HFFc6 (cell line): ENCODE measurements around the gene ZBTB48. TPM values are rescaled to one million over a fixed set of nuclear protein-coding genes. Genes with fewer than 3 reads are reported as not detected.

Source experiments
- DNase-seq: peaks from one replicate; pipeline ENCODE4 v3.0.0-alpha.2; 2018
- H3K27ac Mint-ChIP-seq: 2 replicates; pipeline ENCODE4 v1.8.0; 2020; ENCODE audit warnings: mild to moderate bottlenecking, mixed read lengths
- H3K27me3 Mint-ChIP-seq: 2 replicates; pipeline ENCODE4 v1.8.0; 2021; ENCODE audit warnings: mild to moderate bottlenecking, moderate library complexity, mixed read lengths; ENCODE audit not compliant: insufficient read depth
- H3K36me3 Mint-ChIP-seq: 2 replicates; pipeline ENCODE4 v1.8.0; 2021; ENCODE audit warnings: low read depth, mixed read lengths
- H3K4me1 Mint-ChIP-seq: 2 replicates; pipeline ENCODE4 v1.8.0; 2020; ENCODE audit warnings: low read depth, mixed read lengths
- H3K4me3 Mint-ChIP-seq: 2 replicates; pipeline ENCODE4 v1.8.0; 2020; ENCODE audit warnings: mild to moderate bottlenecking, moderate library complexity, mixed read lengths
- H3K9me3 Mint-ChIP-seq: 2 replicates; pipeline ENCODE4 v1.8.0; 2020; ENCODE audit warnings: mild to moderate bottlenecking, mixed read lengths
- long read RNA-seq: library from polyadenylated mRNA; unstranded; transcript quantifications from one replicate; pipeline ENCODE4 v2.0.0, GENCODE V29; 2019
- total RNA-seq, 6 experiments: library from RNA; stranded (reverse); fragmentation: NEBNext Ultra II Directional; extraction: Animal tissue kit (Norgen Biotek cat#: 25700); gene quantifications; 2 replicates in 1 of 6; 3 replicates in 5 of 6; pipeline ENCODE4 v1.2.3, GENCODE V29; 2021
- TF ChIP-seq, protein P1 (sequence below): fragments of 200-600 bp; sonication (generic); IDR thresholded peaks from 2 replicates; pipeline ENCODE4 v1.5.0; 2021; ENCODE audit warnings: antibody characterized with exemption, mild to moderate bottlenecking

Gene ZBTB48
- total RNA-seq, result 10 to 100 TPM; 10.0 to 15.1 (median 11.3) TPM
- long read RNA-seq, partial matches to known transcripts, result 2 of 12 reads
- long read RNA-seq, other reads (novel, unspliced or antisense), result 8 of 12 reads

DNA sequence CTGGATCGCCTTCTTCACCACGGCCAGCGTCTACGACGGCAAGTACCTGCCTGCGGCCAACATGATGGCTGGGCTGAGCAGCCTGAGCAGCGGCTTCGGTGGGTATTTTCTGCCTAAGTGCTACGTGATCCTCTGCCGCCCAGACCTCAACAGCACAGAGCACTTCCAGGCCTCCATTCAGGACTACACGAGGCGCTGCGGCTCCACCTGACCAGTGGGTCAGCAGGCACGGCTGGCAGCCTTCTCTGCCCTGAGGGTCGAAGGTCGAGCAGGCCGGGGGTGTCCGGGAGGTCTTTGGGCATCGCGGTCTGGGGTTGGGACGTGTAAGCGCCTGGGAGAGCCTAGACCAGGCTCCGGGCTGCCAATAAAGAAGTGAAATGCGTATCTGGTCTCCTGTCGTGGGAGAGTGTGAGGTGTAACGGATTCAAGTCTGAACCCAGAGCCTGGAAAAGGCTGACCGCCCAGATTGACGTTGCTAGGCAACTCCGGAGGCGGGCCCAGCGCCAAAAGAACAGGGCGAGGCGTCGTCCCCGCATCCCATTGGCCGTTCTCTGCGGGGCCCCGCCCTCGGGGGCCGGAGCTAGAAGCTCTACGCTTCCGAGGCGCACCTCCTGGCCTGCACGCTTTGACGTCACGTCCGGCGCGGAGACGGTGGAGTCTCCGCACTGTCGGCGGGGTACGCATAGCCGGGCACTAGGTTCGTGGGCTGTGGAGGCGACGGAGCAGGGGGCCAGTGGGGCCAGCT is at the start of gene ZBTB48:
TSS of gene ZBTB48 (plus strand) at position 621 of the 745 bp plus-strand sequence. CDS start 616 bp downstream, outside the sequence.
- Mint-ChIP-seq H3K4me3 (peak within 1 kb of the TSS; percentile 97), H3K36me3 (no peaks in the 10 kb centered on the region; the same call in 1 of the 2 replicates), H3K27ac (peak within 1 kb of the TSS; percentile 93), H3K9me3 (no peaks in the 10 kb centered on the region), H3K4me1 (peaks cover 28% of the 10 kb centered on the region), H3K27me3 (peaks cover 4% of the 10 kb centered on the region)
- peak; percentile 96 for DNase-seq
- TF ChIP-seq, protein P1, sequence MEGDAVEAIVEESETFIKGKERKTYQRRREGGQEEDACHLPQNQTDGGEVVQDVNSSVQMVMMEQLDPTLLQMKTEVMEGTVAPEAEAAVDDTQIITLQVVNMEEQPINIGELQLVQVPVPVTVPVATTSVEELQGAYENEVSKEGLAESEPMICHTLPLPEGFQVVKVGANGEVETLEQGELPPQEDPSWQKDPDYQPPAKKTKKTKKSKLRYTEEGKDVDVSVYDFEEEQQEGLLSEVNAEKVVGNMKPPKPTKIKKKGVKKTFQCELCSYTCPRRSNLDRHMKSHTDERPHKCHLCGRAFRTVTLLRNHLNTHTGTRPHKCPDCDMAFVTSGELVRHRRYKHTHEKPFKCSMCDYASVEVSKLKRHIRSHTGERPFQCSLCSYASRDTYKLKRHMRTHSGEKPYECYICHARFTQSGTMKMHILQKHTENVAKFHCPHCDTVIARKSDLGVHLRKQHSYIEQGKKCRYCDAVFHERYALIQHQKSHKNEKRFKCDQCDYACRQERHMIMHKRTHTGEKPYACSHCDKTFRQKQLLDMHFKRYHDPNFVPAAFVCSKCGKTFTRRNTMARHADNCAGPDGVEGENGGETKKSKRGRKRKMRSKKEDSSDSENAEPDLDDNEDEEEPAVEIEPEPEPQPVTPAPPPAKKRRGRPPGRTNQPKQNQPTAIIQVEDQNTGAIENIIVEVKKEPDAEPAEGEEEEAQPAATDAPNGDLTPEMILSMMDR, result no peak

DNA sequence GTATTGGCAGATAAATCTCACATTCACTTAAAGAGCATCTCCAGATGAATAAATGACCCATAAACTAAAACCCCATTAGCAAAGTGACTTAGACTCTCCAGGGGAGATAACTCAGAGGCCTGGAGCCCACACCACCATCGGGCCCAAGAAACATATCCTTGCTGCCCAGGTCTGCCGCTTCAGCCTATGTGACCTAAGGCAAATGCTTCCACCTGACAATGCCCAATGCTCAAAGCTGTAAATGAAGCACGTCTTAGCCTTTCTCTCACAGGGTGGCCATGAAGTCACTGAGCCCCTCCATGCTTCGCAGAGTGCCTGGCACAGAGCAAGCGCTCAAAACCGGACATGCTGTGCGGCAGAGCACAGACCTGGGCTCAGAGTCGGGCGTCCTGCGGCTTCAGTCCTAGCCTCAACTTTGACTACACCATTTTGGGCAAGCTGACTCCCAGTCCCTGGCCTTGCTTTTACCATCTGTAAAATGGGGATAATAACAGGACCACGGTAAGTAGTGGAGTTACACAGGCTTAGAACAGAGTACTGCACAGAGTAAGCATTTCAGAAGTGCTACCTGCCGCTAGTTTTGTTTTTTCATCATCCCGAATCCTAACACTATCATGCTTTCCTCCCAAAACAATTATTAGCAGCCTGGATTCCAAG is 49.2 kb upstream of the ZBTB48 start:
- H3K4me1 Mint-ChIP-seq, result no peaks in the 10 kb centered on the region
- TF ChIP-seq, protein P1, result no peak
- H3K27ac Mint-ChIP-seq, result no peak overlapping the region
- no peak for DNase-seq
- H3K4me3 Mint-ChIP-seq, result no peak overlapping the region
- H3K36me3 Mint-ChIP-seq, result peaks cover 35% of the 10 kb centered on the region
- H3K27me3 Mint-ChIP-seq, result no peaks in the 10 kb centered on the region; the same call in 1 of the 2 replicates
- H3K9me3 Mint-ChIP-seq, result no peaks in the 10 kb centered on the region

DNA sequence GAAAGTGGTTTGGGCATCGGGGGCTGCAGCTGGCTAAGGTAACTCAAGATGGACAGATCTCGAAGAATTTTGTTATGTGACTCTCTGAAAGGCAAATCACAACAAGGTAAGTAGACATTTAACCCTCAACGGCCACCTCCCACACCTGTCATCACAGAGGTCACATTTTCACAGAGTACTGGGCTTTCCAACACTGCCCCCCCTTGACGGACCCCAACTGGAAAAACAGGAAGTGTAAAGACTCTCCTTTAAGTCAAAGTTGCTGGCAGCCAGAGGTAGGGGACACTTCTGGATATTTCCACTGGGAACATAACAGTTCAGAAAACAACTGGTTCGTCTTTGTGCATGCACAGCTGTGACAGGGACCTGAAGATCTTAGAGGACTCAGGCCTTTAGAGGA is 47.8 kb upstream of the ZBTB48 start:
- no peak overlapping the region for H3K4me3 Mint-ChIP-seq
- DNase-seq, result no peak
- TF ChIP-seq, protein P1, result no peak
- no peak overlapping the region for H3K27ac Mint-ChIP-seq
- peaks cover 31% of the 10 kb centered on the region for H3K36me3 Mint-ChIP-seq
- no peaks in the 10 kb centered on the region for H3K9me3 Mint-ChIP-seq
- H3K27me3 Mint-ChIP-seq, result no peaks in the 10 kb centered on the region; the same call in 1 of the 2 replicates
- H3K4me1 Mint-ChIP-seq, result no peaks in the 10 kb centered on the region

DNA sequence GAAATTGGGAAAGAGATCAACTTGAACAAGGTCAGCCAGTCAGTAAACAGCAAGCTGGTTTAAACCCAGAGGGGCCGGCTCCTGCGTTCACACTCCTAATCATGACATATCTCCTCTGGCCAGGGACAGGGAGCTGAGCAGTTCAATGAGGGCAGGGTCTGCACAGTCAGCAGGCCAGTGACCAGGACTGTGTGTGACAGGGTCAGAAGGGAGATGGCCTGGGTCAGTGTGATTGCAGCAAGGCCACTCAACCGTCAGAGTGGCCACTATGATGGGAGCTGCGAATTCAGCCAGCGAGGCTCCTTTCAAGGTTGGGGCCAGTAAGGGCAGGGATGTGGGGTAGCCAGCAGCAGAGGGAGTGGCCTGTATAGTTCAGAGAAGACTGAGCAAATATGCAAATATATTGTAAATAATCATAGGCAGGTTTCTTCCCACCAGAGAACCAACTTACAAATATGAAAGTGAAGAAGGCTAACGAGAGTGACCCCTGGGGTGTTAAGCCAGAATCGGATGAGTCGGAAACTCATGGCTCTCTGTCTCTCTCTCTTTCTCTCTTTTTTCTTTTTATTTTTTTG is 45.5 kb upstream of the ZBTB48 start:
- H3K36me3 Mint-ChIP-seq, result peaks cover 24% of the 10 kb centered on the region
- no peaks in the 10 kb centered on the region for H3K9me3 Mint-ChIP-seq
- TF ChIP-seq, protein P1, result no peak
- H3K4me1 Mint-ChIP-seq, result peaks cover 9% of the 10 kb centered on the region
- H3K27me3 Mint-ChIP-seq, result no peaks in the 10 kb centered on the region
- no peak for DNase-seq
- no peak overlapping the region for H3K4me3 Mint-ChIP-seq
- H3K27ac Mint-ChIP-seq, result no peak overlapping the region

DNA sequence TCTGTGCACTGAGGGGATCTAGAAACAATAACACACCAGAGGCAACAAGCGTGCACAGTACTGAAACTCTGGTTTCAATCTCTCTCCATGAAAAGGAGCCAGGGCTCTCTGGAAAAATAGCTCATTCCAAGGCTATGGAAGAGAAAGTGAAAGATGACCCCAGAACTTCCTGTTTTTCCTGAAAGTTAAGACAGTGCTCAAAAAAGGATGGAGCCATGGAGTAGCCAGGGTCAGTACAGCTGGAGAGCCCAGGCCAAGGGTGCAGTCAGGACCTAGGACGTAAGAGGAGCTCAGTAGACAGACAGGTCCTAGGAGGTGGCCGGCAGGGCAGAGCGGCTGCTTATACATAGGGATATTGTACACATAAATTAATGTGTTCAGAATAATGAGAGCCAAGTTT is 44.6 kb upstream of the ZBTB48 start:
- Mint-ChIP-seq H3K4me1 (peaks cover 15% of the 10 kb centered on the region), H3K36me3 (peaks cover 27% of the 10 kb centered on the region), H3K27me3 (no peaks in the 10 kb centered on the region), H3K4me3 (no peak overlapping the region), H3K27ac (no peak overlapping the region), H3K9me3 (no peaks in the 10 kb centered on the region)
- no peak for DNase-seq
- TF ChIP-seq, protein P1, result no peak
